SU-DHL-6 (cell line): ENCODE data around the gene EEFSEC.

Source experiments
- H2AFZ ChIP-seq: fragments of 200-600 bp; sonication (generic); 2 replicates; pipeline ENCODE4 v1.6.1; 2014; ENCODE audit warnings: low read depth, mild to moderate bottlenecking, moderate library complexity, mixed read lengths, antibody characterized with exemption, low read length; ENCODE audit not compliant: severe bottlenecking
- H3F3A ChIP-seq: fragments of 200-600 bp; shearing (Covaris generic); 2 replicates; pipeline ENCODE4 v1.6.0; 2016; ENCODE audit warnings: antibody characterized with exemption, mild to moderate bottlenecking; ENCODE audit not compliant: insufficient read depth
- H3K27ac ChIP-seq: fragments of 200-600 bp; sonication (generic); 2 replicates; pipeline ENCODE4 v1.5.1; 2016; ENCODE audit warnings: low read depth, mild to moderate bottlenecking, low read length, moderate library complexity, mixed read lengths
- H3K27me3 ChIP-seq: fragments of 200-600 bp; sonication (generic), shearing (Covaris generic); 2 replicates; pipeline ENCODE4 v1.6.0; 2014; ENCODE audit warnings: mild to moderate bottlenecking, low read length
- H3K36me3 ChIP-seq: fragments of 200-600 bp; sonication (generic); 2 replicates; pipeline ENCODE4 v1.6.1; 2014; ENCODE audit warnings: mild to moderate bottlenecking, low read length, mixed read lengths
- H3K4me2 ChIP-seq: fragments of 300-600, 200-600 bp; shearing (Covaris generic), sonication (generic); 2 replicates; pipeline ENCODE4 v1.6.0; 2014; ENCODE audit warnings: low read length, low read depth, mild to moderate bottlenecking; ENCODE audit not compliant: poor library complexity, severe bottlenecking
- H3K4me3 ChIP-seq: fragments of 200-600 bp; sonication (generic); 2 replicates; pipeline ENCODE4 v1.5.1; 2014; ENCODE audit warnings: antibody characterized with exemption, low read length, mild to moderate bottlenecking, mixed read lengths; ENCODE audit not compliant: insufficient read depth, poor library complexity, severe bottlenecking
- H3K79me2 ChIP-seq: fragments of 200-600 bp; sonication (generic); 2 replicates; pipeline ENCODE4 v1.6.1; 2014; ENCODE audit warnings: mild to moderate bottlenecking, low read length, moderate library complexity; ENCODE audit not compliant: insufficient read depth
- H3K9ac ChIP-seq: fragments of 200-600 bp; sonication (generic); 2 replicates; pipeline ENCODE4 v1.7.0; 2014; ENCODE audit warnings: mild to moderate bottlenecking, low read length
- H3K9me2 ChIP-seq: fragments of 200-600 bp; sonication (generic); replicated peaks from 2 replicates; pipeline ENCODE4 v1.6.1; 2014; ENCODE audit warnings: low read length; ENCODE audit not compliant: insufficient read depth
- H3K9me3 ChIP-seq: fragments of 200-600 bp; sonication (generic); 2 replicates; pipeline ENCODE4 v1.6.1; 2014; ENCODE audit warnings: low read length, mixed read lengths; ENCODE audit not compliant: insufficient read depth
- H4K20me1 ChIP-seq: fragments of 200-600 bp; sonication (generic); 2 replicates; pipeline ENCODE4 v1.6.1; 2014; ENCODE audit warnings: low read depth, mild to moderate bottlenecking, antibody characterized with exemption, low read length, moderate library complexity, mixed read lengths
- CTCF ChIP-seq: fragments of 200-600 bp; sonication (generic); IDR thresholded peaks from one replicate; pipeline ENCODE4 v1.5.1; 2017; ENCODE audit warnings: antibody characterized with exemption, mild to moderate bottlenecking, low read length, moderate library complexity; ENCODE audit not compliant: insufficient read depth, poor library complexity, severe bottlenecking
- EZH2phosphoT487 ChIP-seq: fragments of 200-600 bp; sonication (generic), shearing (Covaris generic); conservative IDR thresholded peaks from 2 replicates; pipeline ENCODE4 v1.6.1; 2018; ENCODE audit warnings: mild to moderate bottlenecking, antibody characterized with exemption, low read length, moderate library complexity, mixed read lengths

The EEFSEC gene

GRCh38 chr3:128340198-128340903 lies 187.1 kb downstream of the EEFSEC start:
- no peaks in the 10 kb centered on the region for H3K9me3 ChIP-seq
- H2AFZ ChIP-seq, result no peak overlapping the region
- H3K4me3 ChIP-seq, result no peak overlapping the region
- no peak overlapping the region for H3K9ac ChIP-seq
- no peaks in the 10 kb centered on the region for H3F3A ChIP-seq
- H3K27ac ChIP-seq, result no peak overlapping the region
- H3K36me3 ChIP-seq, result no peaks in the 10 kb centered on the region
- no peak overlapping the region for H3K4me2 ChIP-seq
- TF ChIP-seq CTCF (no peak), EZH2phosphoT487 (no peak)
- H3K9me2 ChIP-seq, result no peaks in the 10 kb centered on the region
- H3K27me3 ChIP-seq, result no peaks in the 10 kb centered on the region
- H3K79me2 ChIP-seq, result no peaks in the 10 kb centered on the region
- no peaks in the 10 kb centered on the region for H4K20me1 ChIP-seq

- Histone ChIP-seq H3K9ac (no peak overlapping the region), H3K4me2 (no peak overlapping the region), H3K27me3 (no peaks in the 10 kb centered on the region), H4K20me1 (no peaks in the 10 kb centered on the region), H3K79me2 (no peaks in the 10 kb centered on the region), H3K4me3 (no peak overlapping the region), H2AFZ (no peak overlapping the region), H3K36me3 (no peaks in the 10 kb centered on the region), H3K9me3 (no peaks in the 10 kb centered on the region), H3K27ac (no peak overlapping the region), H3F3A (no peaks in the 10 kb centered on the region), H3K9me2 (no peaks in the 10 kb centered on the region)
- no peak for TF ChIP-seq EZH2phosphoT487
- TF ChIP-seq CTCF, result no peak
These were observed 187.7 kb downstream of the EEFSEC start for GRCh38 chr3:128340904-128341555.

- Histone ChIP-seq H3F3A (no peaks in the 10 kb centered on the region), H3K27me3 (no peaks in the 10 kb centered on the region), H3K79me2 (no peaks in the 10 kb centered on the region), H3K4me2 (no peak overlapping the region), H3K9ac (no peak overlapping the region), H3K36me3 (no peaks in the 10 kb centered on the region), H3K9me2 (no peaks in the 10 kb centered on the region), H3K9me3 (no peaks in the 10 kb centered on the region), H4K20me1 (no peaks in the 10 kb centered on the region), H2AFZ (no peak overlapping the region), H3K27ac (no peak overlapping the region), H3K4me3 (no peak overlapping the region)
- TF ChIP-seq EZH2phosphoT487, result no peak
- no peak for TF ChIP-seq CTCF
These were observed 188.5 kb downstream of the EEFSEC start for GRCh38 chr3:128341659-128342395.
